Measurements from ENCODE around the gene TNPO2.

Gene TNPO2

DNA sequence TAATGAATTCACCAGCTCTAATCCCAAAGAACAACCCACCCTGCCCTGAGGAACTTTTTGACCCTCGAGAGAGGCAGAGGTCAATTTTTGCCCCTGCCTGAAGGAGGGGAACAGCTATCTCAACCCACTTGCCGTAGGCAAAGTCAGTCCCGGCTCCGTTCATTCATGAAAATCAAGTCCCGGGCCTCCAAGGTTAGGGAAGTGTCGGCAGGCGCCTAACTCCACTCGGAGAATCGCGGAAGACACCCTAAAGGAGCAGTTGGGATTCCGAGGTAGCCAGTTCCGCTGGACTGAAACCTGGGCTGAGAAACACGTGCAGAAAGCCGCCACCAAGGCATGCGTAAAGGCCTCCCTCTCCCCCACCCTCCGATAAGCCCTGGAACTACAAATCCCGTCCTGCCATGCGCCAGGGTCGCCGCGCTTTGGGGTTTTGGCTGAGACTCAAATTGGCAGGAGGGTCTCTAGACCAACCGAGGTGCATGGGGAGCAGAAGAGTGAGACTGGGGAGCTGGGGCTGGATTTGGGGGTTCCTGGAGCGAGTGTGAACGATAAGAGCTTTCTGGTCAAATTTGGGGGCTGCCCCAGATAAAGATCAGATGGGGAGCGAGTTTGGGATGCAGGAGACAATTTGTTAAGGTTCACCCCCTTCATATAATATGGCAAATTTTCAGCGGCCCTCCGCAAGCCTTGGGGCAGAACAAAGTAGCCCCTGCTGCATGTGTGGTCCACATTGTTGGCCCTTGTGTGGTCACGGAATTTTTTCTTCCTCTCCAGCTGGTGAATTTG, at the start of gene TNPO2:
TSS of gene TNPO2 (minus strand) at position 292 of the 786 bp plus-strand sequence. CDS start 2,955 bp downstream, outside the sequence.
- peak; percentile 71 for DNase-seq

DNA sequence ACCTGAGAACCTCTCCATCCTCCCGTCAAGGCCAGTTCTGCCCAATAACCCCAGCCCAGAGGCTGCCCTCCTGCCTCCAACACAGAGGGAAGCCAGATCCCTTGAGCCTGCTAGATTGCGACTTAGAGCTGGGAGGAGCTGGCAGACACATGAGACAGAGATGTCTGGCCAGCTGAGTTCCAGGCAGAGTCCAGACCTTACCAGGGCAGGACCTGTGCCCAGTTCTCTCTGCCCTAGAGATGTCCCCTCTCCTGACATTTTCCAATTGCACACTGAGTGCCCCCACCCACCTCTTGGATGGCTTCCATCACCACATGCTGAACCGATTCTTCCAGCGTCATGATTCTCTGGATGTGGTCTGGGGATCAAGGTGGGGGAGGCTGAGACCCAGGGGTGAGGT, 48.6 kb upstream of the TNPO2 start:
- no peak for DNase-seq

DNA sequence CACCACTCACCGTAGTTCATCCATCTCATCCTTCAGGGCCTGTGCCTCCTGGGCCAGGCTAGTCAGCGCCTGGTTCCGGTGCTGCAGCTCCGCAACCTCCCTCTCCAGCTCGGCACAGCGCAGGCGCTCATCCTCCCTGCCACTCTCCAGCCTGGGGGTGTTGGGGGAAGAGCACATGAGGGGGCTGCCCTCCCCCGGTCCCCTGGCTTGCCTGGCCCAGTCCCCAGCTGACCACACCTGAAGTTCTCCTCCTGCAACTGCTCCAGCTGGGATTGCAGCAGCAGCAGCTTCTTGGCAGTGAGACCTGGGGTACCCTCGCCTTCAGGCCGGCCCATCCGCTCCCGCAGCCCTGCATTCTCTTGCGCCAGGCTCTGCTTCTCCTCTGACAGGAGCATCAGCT, 47.2 kb upstream of the TNPO2 start:
- no peak for DNase-seq

DNA sequence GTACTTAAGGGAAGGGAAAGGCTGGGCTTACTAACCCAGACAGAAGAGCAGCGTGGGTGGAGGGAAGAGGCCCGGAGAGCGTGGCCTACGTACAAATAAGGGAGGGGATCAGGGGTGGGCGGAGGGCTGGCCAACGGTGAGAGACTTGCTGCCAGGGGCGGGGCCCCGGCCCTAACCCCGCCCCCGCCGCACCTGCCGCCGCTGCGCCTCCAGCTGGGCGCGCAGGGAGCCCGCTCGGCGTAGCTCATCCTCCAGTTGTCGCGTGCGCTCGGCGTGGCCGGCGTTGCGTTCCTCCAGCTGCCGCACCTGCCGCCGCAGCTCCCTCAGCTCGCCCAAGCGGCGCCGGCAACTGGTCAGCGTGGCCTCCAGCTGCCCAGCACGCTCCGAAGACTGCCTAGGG, 46.0 kb upstream of the TNPO2 start:
- DNase-seq: peak; percentile 77

DNA sequence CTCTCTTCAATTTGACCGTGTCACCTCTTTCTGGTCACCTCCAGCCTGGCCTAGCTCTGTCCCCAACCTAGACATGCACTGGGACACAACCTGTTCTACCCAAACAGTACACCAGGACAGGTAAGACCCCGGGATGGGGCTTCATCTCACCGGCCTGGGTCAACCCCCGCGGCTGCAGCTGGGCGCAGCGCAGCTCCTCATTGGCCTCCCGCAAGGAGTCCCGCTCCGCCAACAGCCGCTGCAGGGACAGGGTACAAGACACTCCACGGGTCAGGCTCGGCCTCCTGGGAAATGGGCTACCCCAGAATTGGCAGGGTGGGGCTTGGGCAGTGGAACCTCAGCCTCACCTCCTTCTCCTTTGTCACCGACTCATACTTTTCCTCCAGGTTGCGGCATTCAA, 43.9 kb upstream of the TNPO2 start:
- no peak for DNase-seq

DNA sequence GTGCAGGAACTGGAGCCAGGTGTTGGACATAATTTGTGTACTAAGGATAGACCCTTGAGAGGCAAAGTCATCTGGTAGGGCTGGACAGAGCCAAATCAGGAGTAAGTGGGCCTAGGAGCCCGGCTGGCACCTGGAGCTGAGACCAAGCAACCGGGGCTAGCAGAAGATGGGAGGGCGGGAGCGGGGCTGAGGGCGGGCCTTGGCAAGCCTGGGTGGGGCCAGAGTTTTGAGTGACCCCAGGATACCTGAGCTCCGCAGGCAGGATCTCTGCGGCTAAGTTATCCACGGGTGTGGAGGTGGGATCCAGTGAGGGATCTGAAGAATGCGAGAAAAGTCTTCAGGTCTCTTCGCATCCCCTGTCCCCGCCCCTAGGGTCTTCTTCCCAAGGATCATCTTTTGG, 43.4 kb upstream of the TNPO2 start:
- no peak for DNase-seq

DNA sequence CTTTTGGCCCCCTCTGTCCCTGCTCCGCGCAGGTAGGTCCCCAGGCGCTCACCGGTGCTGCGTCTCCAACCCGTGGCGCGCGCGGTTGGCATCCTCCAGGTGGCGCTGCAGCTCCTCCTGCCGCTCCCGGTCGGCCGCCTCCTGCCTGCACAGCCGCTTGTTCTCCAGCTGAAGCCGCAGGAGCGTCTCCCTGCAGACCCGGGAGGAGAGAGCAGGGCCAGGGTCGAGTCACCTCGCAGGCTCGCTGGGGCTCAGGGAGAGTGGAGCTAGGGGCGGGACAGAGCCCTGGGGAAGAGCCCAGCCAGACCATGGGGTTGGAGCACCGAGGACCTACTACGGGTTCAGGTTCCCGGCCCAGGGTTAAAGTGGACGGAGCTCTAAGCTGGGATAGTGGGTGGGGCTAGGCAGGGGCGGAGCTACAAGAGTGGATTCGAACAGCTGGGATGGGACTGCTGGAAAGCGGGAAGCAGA, 42.4 kb upstream of the TNPO2 start:
- no peak for DNase-seq

DNA sequence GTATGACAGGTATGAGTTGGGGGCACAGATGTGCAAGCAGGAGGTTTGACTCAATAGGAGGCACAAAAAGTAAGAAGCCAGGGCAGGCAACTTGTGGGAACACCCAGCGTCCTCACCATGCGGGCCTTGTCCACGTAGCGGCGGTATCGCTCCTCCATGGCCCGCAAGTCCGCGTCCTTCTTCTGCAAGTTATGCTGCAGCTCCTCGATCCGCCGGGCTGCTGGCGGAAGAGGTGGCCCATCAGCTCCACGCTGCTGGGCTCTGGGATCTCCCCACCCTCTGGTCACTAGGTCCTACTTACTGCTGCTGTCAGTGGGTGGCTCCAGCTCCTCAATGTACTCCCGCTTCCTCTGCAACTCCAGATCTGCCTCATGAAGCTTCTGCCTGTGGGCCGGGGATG, 41.0 kb upstream of the TNPO2 start:
- DNase-seq: no peak

DNA sequence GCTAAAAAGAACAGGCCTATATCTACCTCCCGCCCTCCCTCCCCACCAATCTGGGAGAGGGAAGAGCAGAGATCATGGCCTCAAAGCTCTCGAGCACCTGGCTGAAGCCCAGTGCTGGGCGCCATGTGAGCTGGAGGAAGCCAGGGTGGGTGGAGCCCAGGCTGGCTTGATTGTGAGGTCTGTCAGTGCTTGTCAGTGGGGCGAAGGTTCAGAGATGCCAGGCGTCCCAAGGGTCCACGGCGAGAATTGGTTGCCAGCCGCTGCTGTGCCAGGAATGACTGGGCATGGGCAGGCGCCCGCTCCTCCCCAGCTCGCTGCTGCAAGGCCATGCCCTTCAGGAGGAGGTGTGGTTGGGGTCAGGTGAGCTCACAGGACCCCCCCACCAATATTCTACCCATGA, 39.4 kb upstream of the TNPO2 start:
- DNase-seq: no peak

DNA sequence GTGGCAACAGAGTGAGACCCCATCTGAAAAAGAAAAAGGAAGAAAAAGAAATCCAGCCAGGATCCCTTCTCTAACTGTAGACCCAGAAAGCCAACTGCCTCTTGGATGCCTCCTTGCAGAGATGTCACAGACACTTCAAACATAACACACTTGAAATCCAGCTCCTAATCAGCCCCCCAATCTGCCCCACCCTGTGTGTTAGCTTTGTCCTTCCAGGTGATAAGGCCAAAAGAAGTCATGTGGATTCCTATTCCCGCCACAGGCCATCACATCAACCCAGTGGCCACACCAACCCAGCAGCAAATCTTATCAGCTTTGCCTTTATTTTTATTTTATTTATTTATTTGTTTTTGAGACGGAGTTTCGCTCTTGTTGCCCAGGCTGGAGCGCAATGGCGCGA, 36.0 kb upstream of the TNPO2 start:
- no peak for DNase-seq

DNA sequence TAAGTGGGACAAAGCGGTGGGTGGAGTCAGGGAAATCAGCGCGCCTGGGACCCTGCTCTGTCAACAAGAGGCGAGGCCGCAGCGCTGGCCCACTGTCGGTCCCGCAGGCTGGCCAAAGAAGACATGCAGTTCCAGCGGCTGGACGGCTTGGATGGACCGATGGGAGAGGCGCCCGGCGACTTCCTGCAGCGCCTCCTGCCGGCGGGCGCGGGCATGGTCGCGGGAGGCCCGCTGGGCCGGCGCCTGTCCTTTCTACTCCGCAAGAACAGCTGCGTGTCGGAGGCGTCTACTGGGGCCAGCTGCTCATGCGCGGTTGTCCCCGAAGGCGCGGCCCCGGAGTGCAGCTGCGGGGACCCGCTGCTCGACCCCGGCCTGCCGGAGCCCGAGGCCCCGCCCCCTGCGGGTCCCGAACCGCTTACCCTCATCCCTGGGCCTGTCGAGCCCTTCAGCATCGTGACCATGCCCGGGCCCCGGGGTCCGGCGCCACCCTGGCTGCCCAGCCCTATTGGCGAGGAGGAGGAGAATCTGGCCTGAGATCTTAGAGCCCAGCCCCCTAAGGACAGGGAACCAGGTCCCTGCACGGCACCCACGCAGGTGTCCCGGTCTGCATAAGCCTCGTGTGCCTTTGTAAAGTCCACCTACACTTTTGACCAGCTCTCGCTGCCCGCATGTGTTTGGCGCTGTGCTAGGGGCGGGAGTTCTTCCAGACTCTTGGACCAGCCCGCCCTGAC, 34.0 kb upstream of the TNPO2 start:
- peak; percentile 42 for DNase-seq

DNA sequence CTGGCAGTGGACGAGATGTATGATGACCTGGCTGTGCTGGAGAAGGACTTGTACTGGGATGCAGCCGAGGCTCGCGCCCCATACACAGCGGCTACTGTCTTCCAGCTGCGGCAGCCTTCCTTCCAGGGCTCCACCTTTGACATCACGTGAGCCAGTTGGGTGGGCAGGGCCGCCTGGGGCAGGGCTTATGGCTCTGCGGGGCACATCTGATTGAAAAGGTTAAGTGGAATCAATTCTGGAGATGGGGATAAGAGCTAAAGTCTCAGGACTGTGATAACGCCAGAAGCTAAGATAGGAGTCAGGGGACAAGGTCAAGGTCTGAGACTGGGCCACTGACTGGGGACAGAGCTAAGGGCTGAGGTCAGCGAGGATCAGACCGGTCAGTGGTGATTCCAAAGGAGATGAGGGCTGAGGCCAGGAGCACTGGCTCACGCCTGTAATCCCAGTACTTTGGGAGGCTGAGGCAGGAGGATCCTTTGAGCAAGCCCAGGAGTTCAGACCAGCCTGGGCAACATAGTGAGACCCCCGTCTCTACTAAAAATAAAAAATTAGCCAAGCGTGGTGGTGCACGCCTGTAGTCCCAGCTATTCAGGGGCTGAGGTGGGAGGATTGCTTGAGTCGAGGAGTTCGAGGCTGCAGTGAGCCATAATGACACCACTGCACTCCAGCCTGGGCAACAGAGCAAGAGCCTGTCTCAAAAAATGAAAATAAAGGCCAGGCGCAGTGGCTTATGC, 32.6 kb upstream of the TNPO2 start:
- no peak for DNase-seq

DNA sequence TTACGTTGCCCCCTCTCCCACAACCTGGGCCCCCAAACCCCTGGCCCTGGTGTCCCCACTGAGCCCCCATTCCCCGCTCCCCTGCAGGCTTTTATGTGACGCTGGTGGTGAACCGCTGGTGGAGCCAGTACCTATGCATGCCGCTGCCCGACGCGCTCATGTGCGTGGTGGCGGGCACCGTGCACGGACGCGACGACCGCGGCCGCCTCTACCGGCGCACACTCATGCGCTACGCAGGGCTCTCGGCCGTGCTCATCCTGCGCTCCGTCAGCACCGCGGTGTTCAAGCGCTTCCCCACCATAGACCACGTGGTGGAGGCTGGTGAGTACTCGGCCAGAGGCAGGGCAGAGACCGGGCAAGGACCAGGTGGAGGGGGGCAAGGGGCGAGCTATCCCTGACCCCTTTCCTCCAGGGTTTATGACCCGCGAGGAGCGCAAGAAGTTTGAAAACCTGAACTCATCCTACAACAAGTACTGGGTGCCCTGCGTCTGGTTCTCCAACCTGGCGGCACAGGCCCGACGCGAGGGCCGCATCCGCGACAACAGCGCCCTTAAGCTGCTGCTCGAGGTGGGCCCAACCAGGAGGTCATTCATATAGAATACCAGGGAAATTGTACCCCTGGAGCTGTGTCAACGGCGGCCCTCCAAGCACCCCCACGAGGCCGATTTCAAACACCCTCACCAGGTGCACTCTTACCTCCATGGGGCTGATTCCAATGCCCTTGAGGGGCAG, 30.9 kb upstream of the TNPO2 start:
- no peak for DNase-seq

DNA sequence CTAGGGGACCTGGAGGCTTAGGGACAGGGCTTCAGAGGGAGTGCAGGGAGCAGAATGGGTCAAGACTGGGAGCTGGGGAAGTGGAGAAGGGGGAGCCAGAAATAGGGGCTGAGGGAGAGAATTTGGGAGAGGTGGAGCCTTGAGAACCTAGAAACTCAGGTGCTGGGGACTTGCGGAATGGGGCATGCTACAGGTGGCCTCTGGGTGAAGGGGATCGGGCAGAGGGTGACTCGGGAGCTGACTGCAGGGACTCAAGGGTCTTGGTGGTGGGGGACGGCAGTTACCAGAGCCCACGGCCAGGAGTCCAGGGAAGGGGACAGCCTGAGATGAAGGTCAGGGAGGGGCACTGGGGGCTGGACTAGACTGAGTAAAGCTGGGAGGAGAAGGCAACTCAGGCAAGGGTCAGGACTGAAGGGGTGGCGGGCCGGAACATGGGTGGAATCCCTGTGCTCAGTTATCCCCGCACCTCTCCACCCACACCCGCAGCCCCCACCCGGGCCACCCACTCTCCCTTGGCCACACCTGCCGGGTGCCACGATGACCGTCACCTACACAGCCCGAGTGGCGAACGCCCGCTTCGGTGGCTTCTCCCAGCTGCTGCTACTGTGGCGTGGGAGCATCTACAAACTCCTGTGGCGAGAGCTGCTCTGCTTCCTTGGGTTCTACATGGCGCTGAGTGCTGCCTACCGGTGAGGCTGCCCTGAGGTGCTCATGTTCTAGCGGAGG, 28.5 kb upstream of the TNPO2 start:
- no peak for DNase-seq

DNA sequence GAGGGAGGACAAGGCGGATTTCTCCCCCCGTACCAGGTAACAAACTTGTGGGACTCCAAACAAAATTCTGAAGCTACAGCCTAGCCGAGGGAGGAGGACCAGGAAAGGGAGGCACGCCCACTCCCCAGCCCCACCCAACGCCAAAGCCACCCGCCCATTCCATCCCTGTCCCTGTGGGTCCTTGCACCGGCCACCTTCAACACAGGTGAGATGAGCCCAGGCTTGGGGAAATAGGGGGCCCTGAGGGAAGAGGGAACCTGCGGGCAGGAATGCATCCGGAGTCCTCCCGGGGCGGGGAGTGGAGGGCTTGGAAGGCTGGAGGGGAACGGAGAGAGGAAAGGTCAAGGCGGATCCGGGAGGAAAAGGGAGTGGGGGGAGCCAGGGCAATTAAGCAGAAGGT, 27.9 kb upstream of the TNPO2 start, which contains the start of gene BEST2:
TSS of gene BEST2 (plus strand) at position 157 of the 400 bp plus-strand sequence. CDS start 802 bp downstream, outside the sequence.
- no peak for DNase-seq

DNA sequence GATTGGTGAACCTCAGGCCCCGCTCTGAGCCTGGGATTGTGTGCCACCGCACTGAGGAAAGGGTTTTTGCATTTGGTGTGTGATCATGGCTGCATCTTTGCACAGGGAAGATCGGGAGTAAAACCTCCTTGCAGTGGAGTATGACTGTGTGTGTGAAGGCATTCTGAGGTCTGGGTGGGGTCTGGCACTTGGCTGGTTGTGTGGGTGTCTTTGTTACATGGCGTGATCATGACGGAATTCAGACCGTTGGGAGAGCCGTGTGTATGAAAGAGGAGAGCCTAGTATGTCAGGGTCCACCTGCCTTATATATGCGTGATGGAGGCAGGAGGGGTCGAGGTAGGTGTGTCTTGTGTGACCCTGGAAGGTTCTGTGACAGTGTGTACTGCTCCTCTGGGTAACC, 27.1 kb upstream of the TNPO2 start:
- no peak for DNase-seq

DNA sequence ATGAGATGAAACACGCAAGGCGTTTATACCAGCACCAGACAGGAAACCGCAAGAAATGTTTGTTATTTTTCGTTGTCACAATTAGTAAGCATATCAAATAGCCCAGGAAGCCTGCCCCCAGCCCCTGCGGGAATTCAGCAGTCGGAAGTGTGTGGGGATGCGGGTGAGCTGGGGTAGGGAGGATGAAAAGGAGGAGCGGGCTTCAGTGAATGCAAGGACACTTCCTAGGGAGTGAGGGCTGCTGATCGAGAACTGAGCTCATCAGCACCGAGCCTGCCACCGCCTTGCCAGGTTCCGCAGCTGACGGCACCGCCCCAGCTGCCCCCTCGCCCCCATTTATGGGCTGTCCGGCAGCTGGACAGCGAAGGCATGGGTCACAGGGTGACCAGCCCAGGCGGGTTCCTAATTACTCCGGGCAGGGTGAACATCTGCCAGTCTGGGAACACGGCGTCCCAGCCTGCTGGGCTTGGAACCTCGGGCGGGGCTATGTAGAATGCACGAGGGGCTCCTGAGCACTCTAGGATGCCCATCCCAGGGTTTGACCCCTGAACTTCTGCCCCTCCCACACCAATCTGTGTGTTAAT, 26.3 kb upstream of the TNPO2 start:
- DNase-seq: no peak

DNA sequence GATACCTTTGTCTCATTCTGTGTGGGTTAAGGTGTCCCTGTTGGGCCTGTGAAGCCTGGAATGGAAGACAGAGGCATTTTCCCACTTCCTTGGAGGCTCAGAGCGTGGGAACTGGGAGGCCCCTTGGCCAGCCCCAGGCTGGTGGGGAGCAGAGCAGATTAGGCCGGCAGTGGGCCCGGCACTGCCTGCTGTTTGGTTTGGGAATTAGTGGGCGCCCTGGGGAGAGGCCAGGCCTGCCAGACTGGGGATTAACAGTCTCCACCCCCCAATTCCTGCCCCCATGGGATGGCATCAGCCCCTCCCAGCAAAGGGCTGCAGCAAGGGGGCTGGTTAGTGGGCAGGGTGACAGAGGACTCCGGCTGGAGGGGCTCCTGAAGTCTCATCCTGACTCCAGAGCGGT, 24.8 kb upstream of the TNPO2 start:
- no peak for DNase-seq

DNA sequence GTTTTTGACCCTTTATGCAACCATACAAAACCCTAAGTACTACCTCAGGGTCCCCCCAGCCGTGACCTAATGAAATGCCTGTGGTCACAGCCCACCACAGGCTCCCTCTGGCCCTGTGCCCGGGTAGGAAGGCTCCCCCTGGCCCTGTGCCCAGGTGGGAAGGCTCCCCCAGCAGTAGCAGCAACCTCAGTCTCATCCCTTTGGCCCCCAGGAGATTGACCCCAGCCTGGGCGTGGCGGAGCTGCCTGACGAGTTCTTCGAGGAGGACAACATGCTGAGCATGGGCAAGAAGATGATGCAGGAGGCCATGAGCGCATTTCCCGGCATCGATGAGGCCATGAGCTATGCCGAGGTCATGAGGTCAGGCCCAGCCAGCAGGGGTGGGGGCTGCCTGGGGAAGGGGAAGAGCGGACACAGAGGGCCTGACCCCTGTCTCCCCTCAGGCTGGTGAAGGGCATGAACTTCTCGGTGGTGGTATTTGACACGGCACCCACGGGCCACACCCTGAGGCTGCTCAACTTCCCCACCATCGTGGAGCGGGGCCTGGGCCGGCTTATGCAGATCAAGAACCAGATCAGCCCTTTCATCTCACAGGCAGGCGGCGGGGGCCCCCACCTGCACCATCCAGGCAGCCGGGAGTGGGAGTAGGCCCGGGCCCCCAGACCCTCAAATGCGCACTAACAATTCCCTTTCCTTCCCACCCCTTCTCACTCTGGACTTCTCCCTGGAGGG, 21.6 kb upstream of the TNPO2 start:
- no peak for DNase-seq

DNA sequence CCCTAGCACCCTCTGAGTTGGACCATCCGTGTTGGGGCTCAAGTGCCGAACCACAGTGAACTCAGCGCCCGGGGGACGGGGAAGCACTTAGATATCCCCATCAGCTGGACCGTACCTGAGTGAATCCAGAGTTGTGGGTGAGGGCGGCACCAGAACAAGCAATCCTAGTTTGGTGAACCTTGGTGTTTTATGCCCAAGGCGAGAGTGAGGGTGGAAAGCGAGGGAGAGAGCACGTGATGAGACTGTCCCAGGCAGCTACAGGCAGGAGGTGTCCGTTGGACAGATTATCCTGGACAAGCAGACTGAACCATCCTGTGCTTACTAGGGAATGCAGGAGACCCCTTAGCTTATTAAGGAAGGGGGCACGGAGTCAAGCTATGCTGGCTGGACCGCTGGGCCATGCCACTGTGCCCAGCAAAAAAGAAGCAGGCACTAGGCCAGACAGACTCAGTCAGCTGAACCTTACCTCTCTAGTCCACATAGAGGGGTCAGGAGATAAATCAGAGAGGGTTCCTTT, 14.2 kb upstream of the TNPO2 start:
- DNase-seq: no peak
